H1 (cell line): ENCODE results near the gene CNOT1. TPM values are rescaled to one million over a fixed set of nuclear protein-coding genes. Genes with fewer than 3 reads are reported as not detected.

Experiments used
- CTCF ChIA-PET: fragments of 300-600 bp; sonication (Branson Sonifier 250); formaldehyde crosslinking; loops from one replicate; lab custom pipeline; 2021; ENCODE audit not compliant: partially characterized antibody; lab: Charles Lee
- POLR2A ChIA-PET: fragments of 300-600 bp; sonication (Branson Sonifier 250); formaldehyde crosslinking; loops from one replicate; lab custom pipeline; 2021; ENCODE audit warnings: inconsistent platforms; ENCODE audit not compliant: partially characterized antibody; lab: Charles Lee
- DNase-seq, 2 experiments: peaks; one replicate each; pipeline versions ENCODE4 v3.0.0 to v3.0.0-alpha.2; 2010 to 2022; ENCODE audit warnings: low spot score in 2 of 2, low read depth in 1 of 2, mixed read lengths in 1 of 2
- FAIRE-seq: peaks from 2 replicates; lab custom pipeline; 2011; peaks lifted over from hg19 to GRCh38; lab: Jason Lieb, UNC
- H2AFZ ChIP-seq: 2 replicates; pipeline ENCODE4 v1.8.1; 2012; ENCODE audit warnings: low read length, inconsistent platforms
- H2AK5ac ChIP-seq: 2 replicates; pipeline ENCODE4 v1.6.1; 2013; ENCODE audit warnings: low read depth, low read length
- H2BK120ac ChIP-seq: replicated peaks from 2 replicates; pipeline ENCODE3; 2013; ENCODE audit warnings: low read depth, low read length, inconsistent platforms
- H2BK12ac ChIP-seq: 2 replicates; pipeline ENCODE4 v1.6.1; 2013; ENCODE audit warnings: low read depth, low read length
- H2BK15ac ChIP-seq: 2 replicates; pipeline ENCODE4 v1.6.1; 2013; ENCODE audit warnings: low read length
- H2BK20ac ChIP-seq: 2 replicates; pipeline ENCODE4 v1.6.1; 2013; ENCODE audit warnings: low read length
- H2BK5ac ChIP-seq: 2 replicates; pipeline ENCODE4 v1.6.1; 2013; ENCODE audit warnings: low read depth, low read length
- H3K14ac ChIP-seq: 2 replicates; pipeline ENCODE4 v1.6.1; 2013; ENCODE audit warnings: inconsistent platforms; ENCODE audit not compliant: insufficient read length
- H3K18ac ChIP-seq: 2 replicates; pipeline ENCODE4 v1.6.1; 2013; ENCODE audit warnings: low read length; ENCODE audit errors: extremely low read depth
- H3K23ac ChIP-seq: 2 replicates; pipeline ENCODE4 v1.6.1; 2013; ENCODE audit warnings: inconsistent platforms; ENCODE audit not compliant: insufficient read length
- H3K23me2 ChIP-seq: 2 replicates; pipeline ENCODE4 v1.6.1; 2013; ENCODE audit warnings: low read depth, low read length
- H3K27ac ChIP-seq: 2 replicates; pipeline ENCODE4 v1.6.1; 2011; ENCODE audit warnings: low read depth, low read length, inconsistent platforms
- H3K27me3 ChIP-seq, 4 experiments: replicated peaks in 1 of 4; 1 replicate in 1 of 4; 2 replicates in 3 of 4; pipeline versions ENCODE4 v1.6.1 to v1.8.1; 2011 to 2013; ENCODE audit warnings: low read length in 3 of 4, mild to moderate bottlenecking in 3 of 4, inconsistent platforms in 2 of 4, mixed read lengths in 2 of 4, moderate library complexity in 1 of 4; ENCODE audit not compliant: control insufficient read depth in 3 of 4, insufficient read depth in 3 of 4; ENCODE audit errors: extremely low read depth in 1 of 4
- H3K36me3 ChIP-seq, 4 experiments: 2 replicates each; pipeline versions ENCODE4 v1.6.1 to v1.8.1; 2011 to 2013; ENCODE audit warnings: mild to moderate bottlenecking in 4 of 4, low read length in 3 of 4, moderate library complexity in 2 of 4, control low read depth in 1 of 4, inconsistent platforms in 1 of 4; ENCODE audit not compliant: insufficient read depth in 4 of 4, control insufficient read depth in 2 of 4
- H3K4ac ChIP-seq: replicated peaks from 2 replicates; pipeline ENCODE3; 2013; ENCODE audit warnings: low read length, low read depth, mixed read lengths, inconsistent platforms; ENCODE audit not compliant: insufficient read length
- H3K4me1 ChIP-seq, 4 experiments: replicated peaks in 1 of 4; 1 replicate in 1 of 4; 2 replicates in 3 of 4; pipeline versions ENCODE4 v1.6.1 to v1.8.1; 2011 to 2013; ENCODE audit warnings: low read length in 3 of 4, inconsistent platforms in 2 of 4, mixed read lengths in 1 of 4; ENCODE audit not compliant: insufficient read depth in 4 of 4, control insufficient read depth in 3 of 4
- H3K4me2 ChIP-seq, 2 experiments: 2 replicates each; pipeline versions ENCODE4 v1.6.1 to v1.8.1; 2011 to 2013; ENCODE audit warnings: low read depth in 2 of 2, low read length in 2 of 2, control low read depth in 1 of 2, inconsistent platforms in 1 of 2, mild to moderate bottlenecking in 1 of 2; ENCODE audit not compliant: insufficient read depth in 1 of 2
- H3K4me3 ChIP-seq, 4 experiments: fragments of 200-600, 300-600 bp in 1 of 4; sonication (generic), shearing (Covaris generic), sonication (Bioruptor Twin) in 1 of 4; 2 replicates each; pipeline versions ENCODE4 v1.5.1 to v1.8.1; 2011 to 2016; ENCODE audit warnings: low read length in 4 of 4, low read depth in 3 of 4, control low read depth in 2 of 4, inconsistent platforms in 2 of 4, mild to moderate bottlenecking in 2 of 4, mixed read lengths in 1 of 4, moderate library complexity in 1 of 4; ENCODE audit not compliant: insufficient read depth in 2 of 4; ENCODE audit errors: extremely low read depth in 1 of 4
- H3K56ac ChIP-seq: replicated peaks from 2 replicates; pipeline ENCODE3; 2013; ENCODE audit warnings: low read depth, mild to moderate bottlenecking, mixed read lengths, low read length, inconsistent platforms; ENCODE audit not compliant: insufficient read length
- H3K79me1 ChIP-seq: 2 replicates; pipeline ENCODE4 v1.6.1; 2013; ENCODE audit warnings: low read depth, low read length, control low read depth
- H3K79me2 ChIP-seq, 2 experiments: 2 replicates each; pipeline versions ENCODE4 v1.6.1 to v1.8.1; 2012 to 2013; ENCODE audit warnings: low read length in 2 of 2, mild to moderate bottlenecking in 2 of 2, inconsistent platforms in 1 of 2; ENCODE audit not compliant: insufficient read depth in 2 of 2, control insufficient read depth in 1 of 2
- H3K9ac ChIP-seq, 4 experiments: replicated peaks in 1 of 4; 1 replicate in 1 of 4; 2 replicates in 3 of 4; pipeline versions ENCODE4 v1.6.1 to v1.8.1; 2011 to 2013; ENCODE audit warnings: low read depth in 3 of 4, low read length in 3 of 4, control low read depth in 2 of 4, mild to moderate bottlenecking in 2 of 4, moderate library complexity in 2 of 4, inconsistent platforms in 1 of 4; ENCODE audit errors: extremely low read depth in 1 of 4
- H3K9me3 ChIP-seq, 2 experiments: 2 replicates each; pipeline versions ENCODE4 v1.6.1 to v1.8.1; 2012 to 2013; ENCODE audit warnings: mild to moderate bottlenecking in 2 of 2, moderate library complexity in 2 of 2, control low read depth in 1 of 2, inconsistent platforms in 1 of 2, low read depth in 1 of 2, low read length in 1 of 2, mixed read lengths in 1 of 2; ENCODE audit not compliant: insufficient read depth in 2 of 2
- H4K20me1 ChIP-seq, 2 experiments: replicated peaks in 1 of 2; 2 replicates each; pipeline versions ENCODE3 to v1.8.1; 2011 to 2013; ENCODE audit warnings: inconsistent platforms in 2 of 2, low read length in 2 of 2, mild to moderate bottlenecking in 1 of 2; ENCODE audit not compliant: insufficient read depth in 2 of 2, control insufficient read depth in 1 of 2
- H4K5ac ChIP-seq: 2 replicates; pipeline ENCODE4 v1.6.1; 2013; ENCODE audit warnings: low read length, low read depth, mixed read lengths, inconsistent platforms; ENCODE audit not compliant: insufficient read length
- H4K8ac ChIP-seq: 2 replicates; pipeline ENCODE4 v1.8.0; 2013; ENCODE audit warnings: mild to moderate bottlenecking, moderate library complexity, low read length, inconsistent platforms; ENCODE audit not compliant: insufficient read depth; ENCODE audit errors: extremely low read depth
- H4K91ac ChIP-seq: replicated peaks from 2 replicates; pipeline ENCODE3; 2013; ENCODE audit warnings: low read length, mixed read lengths, inconsistent platforms; ENCODE audit not compliant: insufficient read length
- BCL11A ChIP-seq, 2 experiments: IDR thresholded peaks; one replicate each; pipeline ENCODE4 v1.6.1; 2011; ENCODE audit warnings: low read depth in 2 of 2, low read length in 2 of 2, mild to moderate bottlenecking in 2 of 2
- CBX8 ChIP-seq: fragments of 300-800, 300-1000 bp; sonication (generic); IDR thresholded peaks from 2 replicates; pipeline ENCODE4 v1.7.1; 2016; ENCODE audit warnings: low read depth, low read length, borderline replicate concordance
- CEBPB ChIP-seq: IDR thresholded peaks from 2 replicates; pipeline ENCODE4 v1.6.1; 2012; ENCODE audit warnings: low read depth, low read length
- JUN ChIP-seq: IDR thresholded peaks from 2 replicates; pipeline ENCODE4 v1.6.1; 2011; ENCODE audit warnings: low read depth, mild to moderate bottlenecking, improper control_type of control experiment, low read length
- WGBS, 2 experiments: shearing (Covaris generic) in 1 of 2; methylation state at CpG; one replicate each; pipeline versions ENCODE4 v1.1.6 to v1.1.7; 2013 to 2015; ENCODE audit warnings: low lambda C conversion rate in 2 of 2, mixed read lengths in 2 of 2, inconsistent platforms in 1 of 2, low coverage in 1 of 2, missing lambda C conversion rate in 1 of 2; ENCODE audit not compliant: insufficient replicate concordance in 2 of 2, insufficient coverage in 1 of 2, insufficient read length in 1 of 2; ENCODE audit errors: extremely low coverage in 1 of 2, missing lambda C conversion rate in 1 of 2; 5-methylcytosine and 5-hydroxymethylcytosine counted together
- polyA plus RNA-seq, 7 experiments: library from polyadenylated mRNA; depleted of rRNA in 3 of 7; stranded (reverse) in 5 of 7; unstranded in 2 of 7; fragments of >200 nt in 5 of 7; fragments of 200-250 nt in 2 of 7; gene quantifications; 1 replicate in 5 of 7; 2 replicates in 1 of 7; 4 replicates in 1 of 7; pipeline versions ENCODE4 v1.2.1 to v1.2.3, GENCODE V29; 2011 to 2013; ENCODE audit warnings: missing spikeins in 2 of 7, mixed read lengths in 2 of 7
- total RNA-seq: library from RNA; stranded (reverse); fragmentation: NEBNext Ultra II Directional; extraction: Animal tissue kit (Norgen Biotek cat#: 25700); gene quantifications from 2 replicates; pipeline ENCODE4 v1.2.1, GENCODE V29; 2021

The CNOT1 gene
- total and polyA plus RNA-seq, 2 of the 8 experiments (the other 6 are each of a cell fraction or from before 2014, with no cell fraction given): 306 to 319 TPM

GRCh38 chr16:58582971-58583765 lies 46.5 kb downstream of the CNOT1 start:
- no peak overlapping the region for H2BK120ac ChIP-seq
- ChIA-PET CTCF (interaction anchor here (0.6 kb wide), 1 partner anchor 11 kb away, joined by 3 read pairs; no protein-coding TSS in a partner anchor), POLR2A (no interaction called here)
- 91% methylated on average over 8 of the region's 8 CpGs; no CpG with 5 or more reads in 1 of the 2 experiments for WGBS, 2 experiments
- no peaks in the 10 kb centered on the region for H3K23me2 ChIP-seq
- H2BK20ac ChIP-seq: no peak overlapping the region
- H4K5ac ChIP-seq: no peak overlapping the region
- H3K23ac ChIP-seq: no peak overlapping the region
- no peaks in the 10 kb centered on the region for H3K27me3 ChIP-seq
- H3K79me1 ChIP-seq: no peaks in the 10 kb centered on the region
- no peak overlapping the region for H3K4ac ChIP-seq
- H3K4me3 ChIP-seq: no peak overlapping the region
- no peak overlapping the region for H2AFZ ChIP-seq
- H3K9me3 ChIP-seq: 0 out of 4 replicates have a peak, but pooled peaks cover 0 to 3% of the 10 kb centered on the region in 2 experiments
- no peak overlapping the region for H2BK5ac ChIP-seq
- H2BK15ac ChIP-seq: no peak overlapping the region
- H4K8ac ChIP-seq: no peak overlapping the region; the same call in 1 of the 2 replicates
- no peak overlapping the region for H3K4me2 ChIP-seq
- H3K79me2 ChIP-seq: no peaks in the 10 kb centered on the region
- no peak overlapping the region for H3K14ac ChIP-seq
- peaks cover 0 to 4% of the 10 kb centered on the region in 2 experiments for H4K20me1 ChIP-seq
- no peak for FAIRE-seq
- no peaks in the 10 kb centered on the region for H3K4me1 ChIP-seq
- no peak overlapping the region for H3K18ac ChIP-seq
- DNase-seq: no peak
- H3K36me3 ChIP-seq: peaks cover 35 to 96% (median 72%) of the 10 kb centered on the region in 4 experiments
- H3K56ac ChIP-seq: no peak overlapping the region
- no peak overlapping the region for H3K27ac ChIP-seq
- H4K91ac ChIP-seq: no peak overlapping the region
- H2BK12ac ChIP-seq: no peak overlapping the region
- H2AK5ac ChIP-seq: no peak overlapping the region
- H3K9ac ChIP-seq: no peak overlapping the region
- TF ChIP-seq CEBPB: no peak
- TF ChIP-seq JUN: no peak
- TF ChIP-seq CBX8: no peak
- no peak for TF ChIP-seq BCL11A (IDR thresholded peaks at IDR 0.05; ENCODE audit: low read depth in 2 of 2, low read length in 2 of 2)
